Measurements from ENCODE around the gene RNF150. TPM values are rescaled to one million over a fixed set of nuclear protein-coding genes. Genes with fewer than 3 reads are reported as not detected.
A peak's percentile ranks its signal among the peaks of the same experiment; 100 is the strongest.

The RNF150 gene
- total RNA-seq, 1 donor from 2014 or later = 56.5 TPM

DNA sequence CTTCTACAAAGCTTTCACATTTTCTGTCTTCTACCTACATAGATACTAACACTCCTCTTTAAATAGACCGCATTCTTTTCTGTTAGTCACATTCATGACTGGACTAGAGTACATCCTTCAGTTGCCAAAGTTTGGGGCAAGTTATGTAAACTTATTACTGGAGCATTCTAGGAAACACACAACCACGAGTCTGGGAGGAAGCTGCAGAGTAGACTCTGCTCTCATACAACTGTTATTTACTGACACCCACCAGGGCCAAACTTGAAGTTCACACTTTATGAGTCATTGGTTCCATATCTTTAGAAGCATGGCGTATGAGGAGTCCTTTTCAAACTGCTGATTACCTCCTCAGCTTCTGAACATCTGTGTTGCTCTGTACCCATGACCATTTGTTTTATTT, 87.0 kb downstream of the RNF150 start:
- Mint-ChIP-seq H3K36me3 (ENCODE audit: unreplicated experiment) (peaks cover 5% of the 10 kb centered on the region), H3K27me3 (ENCODE audit: unreplicated experiment) (no peaks in the 10 kb centered on the region), H3K4me3 (ENCODE audit: unreplicated experiment) (no peak overlapping the region), H3K9me3 (ENCODE audit: unreplicated experiment) (no peaks in the 10 kb centered on the region), H3K4me1 (ENCODE audit: unreplicated experiment) (peaks cover 23% of the 10 kb centered on the region), H3K27ac (ENCODE audit: unreplicated experiment) (peak overlapping the region; percentile 71)
- TF ChIP-seq, protein P1, sequence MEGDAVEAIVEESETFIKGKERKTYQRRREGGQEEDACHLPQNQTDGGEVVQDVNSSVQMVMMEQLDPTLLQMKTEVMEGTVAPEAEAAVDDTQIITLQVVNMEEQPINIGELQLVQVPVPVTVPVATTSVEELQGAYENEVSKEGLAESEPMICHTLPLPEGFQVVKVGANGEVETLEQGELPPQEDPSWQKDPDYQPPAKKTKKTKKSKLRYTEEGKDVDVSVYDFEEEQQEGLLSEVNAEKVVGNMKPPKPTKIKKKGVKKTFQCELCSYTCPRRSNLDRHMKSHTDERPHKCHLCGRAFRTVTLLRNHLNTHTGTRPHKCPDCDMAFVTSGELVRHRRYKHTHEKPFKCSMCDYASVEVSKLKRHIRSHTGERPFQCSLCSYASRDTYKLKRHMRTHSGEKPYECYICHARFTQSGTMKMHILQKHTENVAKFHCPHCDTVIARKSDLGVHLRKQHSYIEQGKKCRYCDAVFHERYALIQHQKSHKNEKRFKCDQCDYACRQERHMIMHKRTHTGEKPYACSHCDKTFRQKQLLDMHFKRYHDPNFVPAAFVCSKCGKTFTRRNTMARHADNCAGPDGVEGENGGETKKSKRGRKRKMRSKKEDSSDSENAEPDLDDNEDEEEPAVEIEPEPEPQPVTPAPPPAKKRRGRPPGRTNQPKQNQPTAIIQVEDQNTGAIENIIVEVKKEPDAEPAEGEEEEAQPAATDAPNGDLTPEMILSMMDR (IDR thresholded peaks at IDR 0.05) = no peak
- no peak for DNase-seq (ENCODE audit: extremely low spot score, unreplicated experiment)

DNA sequence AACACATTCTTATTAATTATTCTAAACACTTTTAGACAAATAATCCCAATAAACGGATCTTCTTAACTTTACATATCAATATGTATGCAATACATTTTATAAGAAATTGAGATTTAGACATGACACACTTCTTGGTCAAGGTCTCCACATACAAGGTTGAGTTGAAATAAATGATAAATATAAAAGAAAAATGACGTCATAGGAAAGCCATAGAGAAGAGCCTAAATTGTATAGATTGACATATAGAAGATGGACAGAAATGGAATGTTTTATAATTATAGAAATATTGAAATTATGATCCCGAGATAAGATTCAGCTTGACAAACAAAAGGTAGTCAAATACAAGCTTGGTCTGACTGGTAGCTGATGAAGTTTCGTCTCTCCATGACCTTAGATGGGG, 87.4 kb downstream of the RNF150 start:
- Mint-ChIP-seq H3K27ac (ENCODE audit: unreplicated experiment) (peak overlapping the region; percentile 71), H3K9me3 (ENCODE audit: unreplicated experiment) (no peaks in the 10 kb centered on the region), H3K4me3 (ENCODE audit: unreplicated experiment) (no peak overlapping the region), H3K4me1 (ENCODE audit: unreplicated experiment) (peaks cover 26% of the 10 kb centered on the region), H3K36me3 (ENCODE audit: unreplicated experiment) (peaks cover under 1% of the 10 kb centered on the region), H3K27me3 (ENCODE audit: unreplicated experiment) (no peaks in the 10 kb centered on the region)
- TF ChIP-seq, protein P1 (IDR thresholded peaks at IDR 0.05) = no peak
- no peak for DNase-seq (ENCODE audit: extremely low spot score, unreplicated experiment)

DNA sequence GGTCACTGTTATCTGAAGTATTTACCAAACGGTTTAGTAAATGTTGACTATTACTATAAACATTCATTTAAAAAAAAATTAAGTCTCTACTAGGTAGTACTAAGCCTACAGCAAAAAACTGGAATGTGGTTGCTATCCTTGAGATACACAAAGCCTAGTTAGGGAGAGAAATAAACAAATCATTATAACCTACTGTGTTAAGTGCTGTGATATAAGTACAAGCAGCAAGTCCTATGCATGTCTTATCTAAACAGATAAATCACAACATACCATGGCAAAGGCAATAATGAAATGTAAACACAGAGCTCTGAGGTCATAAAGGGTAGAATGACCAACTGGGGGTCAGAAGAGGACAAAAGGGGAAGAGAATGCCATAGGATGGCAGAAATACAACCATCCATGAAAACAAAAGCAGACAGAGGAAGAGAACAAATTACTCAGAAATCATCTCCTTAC, 92.2 kb downstream of the RNF150 start:
- no peak for DNase-seq (ENCODE audit: extremely low spot score, unreplicated experiment)
- TF ChIP-seq, protein P1 (IDR thresholded peaks at IDR 0.05) = no peak
- peaks cover 30% of the 10 kb centered on the region for H3K4me1 Mint-ChIP-seq (ENCODE audit: unreplicated experiment)
- no peak overlapping the region for H3K4me3 Mint-ChIP-seq (ENCODE audit: unreplicated experiment)
- peaks cover 5% of the 10 kb centered on the region for H3K36me3 Mint-ChIP-seq (ENCODE audit: unreplicated experiment)
- H3K27me3 Mint-ChIP-seq (ENCODE audit: unreplicated experiment) = no peaks in the 10 kb centered on the region
- no peak overlapping the region for H3K27ac Mint-ChIP-seq (ENCODE audit: unreplicated experiment)
- no peaks in the 10 kb centered on the region for H3K9me3 Mint-ChIP-seq (ENCODE audit: unreplicated experiment)

DNA sequence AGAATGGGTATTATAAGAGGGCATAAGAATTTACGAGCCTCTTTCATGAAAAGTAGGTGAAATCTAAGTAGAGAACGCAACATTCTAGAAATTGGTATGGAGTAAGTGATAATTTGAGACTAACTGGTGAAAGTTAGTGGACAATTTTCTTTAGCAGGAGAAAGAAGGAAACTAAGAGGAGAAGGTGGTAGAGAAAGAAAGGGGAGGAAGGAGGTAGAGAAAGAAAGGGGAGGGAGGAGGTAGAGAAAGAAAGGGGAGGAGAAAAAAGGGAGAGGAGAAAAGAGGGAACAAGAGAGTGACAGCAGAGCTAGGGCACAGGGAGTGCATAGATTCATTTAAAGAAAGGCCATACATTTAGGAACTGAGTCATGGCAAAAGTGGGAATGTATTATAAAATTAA, 94.1 kb downstream of the RNF150 start:
- Mint-ChIP-seq H3K4me1 (ENCODE audit: unreplicated experiment) (peaks cover 31% of the 10 kb centered on the region), H3K27me3 (ENCODE audit: unreplicated experiment) (no peaks in the 10 kb centered on the region), H3K9me3 (ENCODE audit: unreplicated experiment) (no peaks in the 10 kb centered on the region), H3K36me3 (ENCODE audit: unreplicated experiment) (peaks cover 9% of the 10 kb centered on the region), H3K27ac (ENCODE audit: unreplicated experiment) (no peak overlapping the region), H3K4me3 (ENCODE audit: unreplicated experiment) (no peak overlapping the region)
- no peak for DNase-seq (ENCODE audit: extremely low spot score, unreplicated experiment)
- TF ChIP-seq, protein P1 (IDR thresholded peaks at IDR 0.05) = no peak

DNA sequence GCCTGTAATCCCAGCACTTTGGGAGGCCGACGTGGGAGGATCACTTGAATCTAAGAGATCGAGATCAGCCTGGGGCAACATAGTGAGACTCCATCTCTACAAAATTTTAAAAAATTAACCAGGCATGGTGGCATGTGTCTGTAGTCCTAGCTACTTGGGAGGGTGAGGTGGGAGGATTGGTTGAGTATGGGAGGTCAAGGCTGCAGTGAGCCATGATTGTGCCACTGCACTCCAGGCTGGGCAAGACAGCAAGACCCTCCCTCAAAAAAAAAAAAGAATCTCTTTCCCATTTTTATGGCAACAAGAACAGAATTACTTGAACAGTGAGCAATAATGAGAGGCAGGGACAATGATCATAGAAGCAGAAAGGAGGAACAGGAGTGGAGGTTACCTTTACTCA, 94.8 kb downstream of the RNF150 start:
- Mint-ChIP-seq H3K4me1 (ENCODE audit: unreplicated experiment) (peaks cover 30% of the 10 kb centered on the region), H3K4me3 (ENCODE audit: unreplicated experiment) (no peak overlapping the region), H3K27ac (ENCODE audit: unreplicated experiment) (no peak overlapping the region), H3K27me3 (ENCODE audit: unreplicated experiment) (no peaks in the 10 kb centered on the region), H3K9me3 (ENCODE audit: unreplicated experiment) (peaks cover 3% of the 10 kb centered on the region), H3K36me3 (ENCODE audit: unreplicated experiment) (peaks cover 11% of the 10 kb centered on the region)
- no peak for DNase-seq (ENCODE audit: extremely low spot score, unreplicated experiment)
- TF ChIP-seq, protein P1 (IDR thresholded peaks at IDR 0.05) = no peak

All from osteocyte (in vitro differentiated cells).